HG02970 (cell line): ENCODE measurements around the gene SLC66A3.
A peak's percentile ranks its signal among the peaks of the same experiment; 100 is the strongest.

Experiments used
- ATAC-seq: cut with Tn5 transposase; IDR thresholded peaks from one replicate; pipeline ENCODE4 v1.9.1; 2021; ENCODE audit warnings: mild to moderate bottlenecking, moderate library complexity, moderate number of reproducible peaks; ENCODE audit not compliant: unreplicated experiment, low FRiP score

The SLC66A3 gene

DNA sequence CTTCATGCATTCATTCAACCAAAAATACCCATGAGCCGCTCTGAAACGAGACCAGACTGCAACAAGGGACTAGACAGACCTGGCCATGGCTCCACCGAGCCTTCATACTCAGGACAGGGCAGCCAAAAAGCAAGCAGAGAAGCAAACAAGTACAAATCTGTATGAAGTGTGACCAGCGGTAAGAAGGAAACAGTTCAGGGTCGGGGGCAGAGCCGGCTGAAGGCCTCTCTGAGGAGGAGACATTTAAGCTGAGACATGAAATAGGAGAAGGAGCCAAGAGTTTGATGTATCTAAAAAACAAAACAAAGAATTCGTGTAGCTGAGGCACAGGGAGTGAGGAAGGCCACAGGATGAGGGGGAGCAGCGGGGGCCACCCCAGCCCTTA, 21.3 kb upstream of the SLC66A3 start:
- no peak for ATAC-seq

DNA sequence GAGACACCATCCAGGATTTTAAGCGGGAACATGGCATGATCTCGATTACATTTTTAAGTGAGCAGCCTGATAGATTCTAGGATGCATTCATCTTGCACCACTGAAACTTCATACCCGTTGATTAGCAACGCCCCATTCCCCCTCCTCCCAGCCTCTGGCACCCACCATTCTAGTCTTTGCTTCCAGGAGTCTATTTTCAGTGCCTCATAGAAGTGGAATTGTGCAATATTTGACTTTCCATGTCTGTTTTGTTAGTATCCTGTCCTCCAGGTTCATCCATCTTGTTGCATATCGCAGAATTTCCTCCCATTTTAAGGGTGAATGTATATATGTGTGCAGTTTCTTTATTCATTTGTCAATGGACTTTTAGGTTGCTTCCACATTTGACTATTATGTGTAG, 20.9 kb upstream of the SLC66A3 start:
- no peak for ATAC-seq

DNA sequence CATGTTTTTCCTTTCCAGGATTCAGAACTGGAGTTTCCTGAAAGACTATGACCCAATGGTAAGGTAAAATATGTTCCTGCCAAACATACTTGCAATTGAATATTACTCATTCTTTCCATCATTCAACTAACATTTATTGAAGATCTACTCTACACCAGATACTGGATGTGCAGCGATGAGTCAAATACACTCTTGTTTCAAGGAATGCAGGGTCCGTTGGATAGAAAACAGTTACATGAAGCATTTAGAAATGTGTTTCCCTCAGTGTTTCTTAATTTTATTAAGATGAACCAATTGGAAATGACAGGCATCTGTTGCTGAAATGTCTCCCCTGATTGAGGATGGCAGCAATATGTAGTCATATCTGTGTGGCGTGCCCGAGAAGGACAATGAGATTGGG, 14.8 kb upstream of the SLC66A3 start:
- no peak for ATAC-seq

DNA sequence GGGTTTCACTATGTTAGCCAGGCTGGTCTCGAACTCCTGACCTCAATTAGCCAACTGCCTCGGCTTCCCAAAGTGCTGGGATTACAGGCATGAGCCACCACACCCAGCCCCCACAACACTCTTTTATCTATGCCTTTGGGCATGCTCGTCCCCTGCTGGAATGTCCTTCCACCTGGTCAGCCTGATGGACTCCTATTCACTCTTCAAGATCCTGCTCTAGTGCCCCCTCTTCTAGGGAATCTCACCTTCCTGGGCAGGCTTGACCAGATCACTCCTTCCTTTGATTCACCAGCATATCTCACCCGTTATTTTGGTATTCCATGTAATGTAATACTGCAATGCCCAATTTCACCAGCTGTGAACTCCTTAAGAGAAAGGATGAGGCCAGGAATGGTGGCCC, 13.9 kb upstream of the SLC66A3 start:
- ATAC-seq = no peak

DNA sequence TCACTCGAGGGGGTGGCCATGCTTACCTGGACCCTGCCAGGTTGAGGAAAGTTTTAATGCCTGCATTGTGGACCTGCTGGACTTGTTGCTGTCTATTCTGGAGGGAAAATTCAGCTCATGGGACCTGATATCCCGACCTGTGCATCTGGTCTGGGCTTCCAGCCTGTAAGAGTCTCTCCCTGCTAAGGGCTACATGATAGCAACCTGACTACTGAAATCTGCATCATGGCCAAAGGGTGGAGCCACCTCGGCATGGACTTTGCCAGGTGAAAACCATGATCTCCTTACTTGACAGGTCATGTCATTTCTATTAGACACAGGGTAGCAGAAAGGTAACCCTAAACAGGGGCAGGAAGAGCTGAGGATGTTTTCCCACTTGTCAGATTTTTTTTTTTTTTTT, 12.9 kb upstream of the SLC66A3 start:
- no peak for ATAC-seq

DNA sequence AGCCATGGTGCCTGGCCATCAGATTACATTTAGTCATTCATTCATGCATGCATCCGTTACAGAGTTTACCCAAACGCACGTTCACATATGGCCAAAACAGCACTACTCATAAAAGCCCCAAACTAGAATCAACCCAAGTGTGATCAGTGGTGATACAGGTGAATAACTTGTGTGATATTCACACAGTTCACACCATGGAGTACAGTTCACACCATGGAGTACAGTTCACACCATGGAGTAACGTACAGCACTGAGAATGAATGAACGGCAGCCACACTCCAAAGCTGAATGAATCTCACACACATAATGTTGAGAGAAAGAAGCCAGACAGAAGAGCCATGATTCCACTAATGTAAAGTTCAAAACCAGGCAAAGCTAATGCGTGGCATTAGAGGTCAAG, 12.3 kb upstream of the SLC66A3 start:
- ATAC-seq = no peak

DNA sequence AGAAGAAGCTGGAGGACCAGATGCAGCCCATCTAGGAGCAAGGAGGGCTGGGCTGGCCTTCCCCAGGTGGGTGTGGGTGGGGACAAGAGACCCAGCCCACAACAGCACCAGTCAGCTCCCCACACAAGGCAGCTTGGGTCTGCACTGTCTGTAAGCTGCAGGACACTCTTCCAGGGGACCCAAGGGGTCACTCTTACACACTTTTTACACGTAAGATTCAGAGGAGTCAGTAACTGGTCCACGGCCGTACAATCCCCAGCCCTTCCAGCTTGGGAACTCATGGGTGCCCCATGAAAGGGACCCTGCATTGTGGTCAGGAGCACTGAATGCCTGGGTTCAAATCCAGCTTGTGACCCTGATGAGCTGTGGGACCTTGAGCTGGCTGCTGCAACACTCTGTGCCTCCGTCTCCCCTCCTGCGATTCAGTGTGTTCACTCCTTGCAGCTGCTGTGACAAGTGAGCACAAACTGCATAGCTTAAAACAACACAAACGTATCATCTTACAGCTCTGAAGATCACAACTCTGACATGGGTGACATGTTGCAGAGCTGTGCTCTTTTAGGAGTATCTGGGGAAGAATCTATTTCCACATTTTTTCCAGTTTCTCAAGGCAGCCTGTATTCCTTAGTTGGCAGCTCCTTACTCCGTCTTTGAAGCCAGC, 11.1 kb upstream of the SLC66A3 start:
- no peak for ATAC-seq

DNA sequence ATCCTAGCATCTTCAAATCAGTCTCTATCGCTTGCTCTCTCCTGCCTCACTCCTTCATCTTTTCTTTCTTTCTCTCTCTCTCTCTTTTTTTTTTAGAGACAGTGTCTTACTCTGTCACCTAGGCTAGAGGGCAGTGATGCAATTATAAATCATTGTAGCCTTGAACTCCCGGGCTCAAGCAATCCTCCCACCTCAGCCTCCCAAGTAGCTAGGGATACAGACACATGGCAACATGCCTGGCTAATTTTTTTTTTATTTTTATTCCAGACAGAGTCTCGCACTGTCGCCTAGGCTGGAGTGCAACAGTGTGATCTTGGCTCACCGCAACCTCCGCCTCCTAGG, 10.6 kb upstream of the SLC66A3 start:
- no peak for ATAC-seq

DNA sequence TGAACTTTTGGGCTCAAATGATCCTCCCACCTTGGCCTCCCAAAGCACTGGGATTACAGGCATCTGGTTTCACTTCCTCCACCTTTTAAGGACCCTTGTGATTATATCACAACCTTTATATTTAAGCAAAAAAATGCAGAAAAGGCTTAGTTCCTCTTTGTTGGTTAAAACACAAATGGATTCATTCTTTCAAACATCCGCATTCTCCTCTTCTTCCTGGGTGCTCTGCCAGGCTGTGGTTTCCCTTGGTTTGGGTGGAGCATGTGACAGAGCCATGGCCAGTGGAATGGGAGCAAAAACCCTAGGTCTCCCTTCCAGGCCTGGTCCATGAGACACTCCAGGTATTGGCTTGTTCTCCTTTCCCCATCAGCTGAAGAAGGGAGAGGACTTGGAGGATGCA, 9.9 kb upstream of the SLC66A3 start:
- no peak for ATAC-seq

DNA sequence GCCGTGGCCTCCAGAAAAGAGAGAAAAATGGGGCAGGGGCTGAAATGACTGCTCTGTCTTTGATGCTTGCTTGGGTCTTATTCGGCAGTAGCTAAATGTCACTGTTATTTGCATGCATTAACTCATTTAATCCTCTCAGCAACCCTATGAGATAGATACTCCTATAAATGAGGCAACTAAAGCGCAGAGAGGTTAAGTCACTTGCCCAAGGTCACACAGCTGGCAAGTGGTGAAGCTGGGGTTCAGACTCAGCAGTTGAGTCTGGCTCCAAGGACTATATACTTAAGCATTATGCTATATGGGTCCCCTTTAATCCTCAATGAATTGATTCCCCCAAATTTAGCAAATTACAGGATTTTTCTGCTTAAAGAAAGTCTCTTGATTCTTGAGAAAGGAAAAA, 9.2 kb upstream of the SLC66A3 start:
- no peak for ATAC-seq

DNA sequence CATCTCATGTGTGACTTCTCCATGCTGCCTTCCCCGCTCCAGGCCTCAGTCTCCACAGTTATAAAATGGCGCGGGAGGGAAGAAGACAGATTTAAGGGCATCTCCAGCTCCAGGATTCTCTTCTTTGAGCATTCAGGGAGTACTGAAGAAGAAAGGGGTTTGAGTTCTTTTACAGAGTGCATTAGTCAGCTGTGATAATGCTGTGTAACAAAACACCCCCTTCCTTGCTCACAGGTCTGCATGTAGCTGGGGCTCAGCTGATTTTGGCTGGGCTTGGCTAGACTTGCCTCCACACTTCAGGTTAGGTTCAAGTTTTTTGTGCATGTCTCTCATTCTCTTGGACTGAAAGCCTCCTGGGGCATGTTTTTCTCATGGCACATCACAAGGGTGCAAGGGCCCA, 8.0 kb upstream of the SLC66A3 start:
- ATAC-seq = no peak

DNA sequence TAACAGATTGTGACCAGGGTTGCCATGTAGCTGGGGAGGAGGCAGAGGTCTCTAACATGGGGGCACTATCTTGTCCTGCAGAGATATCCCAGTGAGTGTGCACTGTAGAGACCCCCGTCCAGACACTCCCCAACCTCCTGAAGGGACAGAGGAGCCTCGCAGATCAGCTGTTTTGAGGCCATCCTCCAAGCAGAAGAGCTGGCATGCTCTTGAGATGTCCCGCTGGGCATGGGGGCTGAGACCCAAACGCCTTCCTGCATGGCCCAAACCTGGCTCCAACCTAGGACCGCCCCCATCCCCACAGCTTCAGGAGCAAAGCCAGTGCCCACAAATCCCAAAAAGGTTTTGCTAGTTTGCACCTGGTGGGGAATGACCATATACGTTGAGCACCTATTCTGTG, 2.7 kb upstream of the SLC66A3 start:
- ATAC-seq = no peak

DNA sequence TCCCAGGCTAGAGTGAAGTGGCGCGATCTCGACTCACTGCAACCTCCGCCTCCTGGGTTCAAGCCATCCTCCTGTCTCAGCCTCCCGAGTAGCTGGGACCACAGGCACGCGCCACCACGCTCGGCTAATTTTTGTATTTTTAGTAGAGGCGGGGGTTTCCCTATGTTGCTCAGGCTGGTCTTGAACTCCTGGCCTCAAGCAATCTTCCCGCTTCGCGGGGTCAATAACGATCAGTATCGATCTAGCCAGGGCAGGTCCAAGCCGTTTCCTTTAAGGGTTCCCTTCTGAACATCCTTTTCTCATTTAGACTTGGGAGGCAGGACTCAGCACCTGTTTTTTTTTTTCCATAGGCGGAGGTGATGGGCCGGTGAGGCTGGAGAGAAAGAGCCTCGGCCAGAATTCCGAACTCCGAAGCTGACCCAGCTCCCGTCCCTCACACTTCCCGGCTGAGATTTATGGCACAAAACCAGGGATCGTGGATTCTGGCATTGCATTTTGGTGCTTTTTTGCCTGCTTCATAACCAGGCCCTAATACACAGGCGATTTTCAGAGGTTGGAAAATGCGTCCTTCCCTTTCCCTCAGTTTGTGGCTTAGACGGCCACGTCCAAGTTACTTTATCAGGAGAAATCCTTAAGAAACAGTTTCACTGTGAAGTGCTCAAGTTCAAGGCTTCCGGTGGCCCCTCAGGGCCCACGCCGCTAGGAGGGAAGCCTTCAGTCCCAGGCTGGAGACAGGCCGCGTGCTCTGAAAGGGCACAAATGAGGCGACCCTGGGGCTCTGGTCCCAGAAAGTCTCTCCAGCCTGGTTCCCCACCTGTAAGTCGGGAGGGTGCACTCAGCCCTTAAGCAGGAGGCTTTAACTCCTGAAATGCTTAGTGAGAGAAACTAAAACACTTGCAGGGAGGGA, 998 bp upstream of the SLC66A3 start:
- peak; percentile 14 for ATAC-seq

DNA sequence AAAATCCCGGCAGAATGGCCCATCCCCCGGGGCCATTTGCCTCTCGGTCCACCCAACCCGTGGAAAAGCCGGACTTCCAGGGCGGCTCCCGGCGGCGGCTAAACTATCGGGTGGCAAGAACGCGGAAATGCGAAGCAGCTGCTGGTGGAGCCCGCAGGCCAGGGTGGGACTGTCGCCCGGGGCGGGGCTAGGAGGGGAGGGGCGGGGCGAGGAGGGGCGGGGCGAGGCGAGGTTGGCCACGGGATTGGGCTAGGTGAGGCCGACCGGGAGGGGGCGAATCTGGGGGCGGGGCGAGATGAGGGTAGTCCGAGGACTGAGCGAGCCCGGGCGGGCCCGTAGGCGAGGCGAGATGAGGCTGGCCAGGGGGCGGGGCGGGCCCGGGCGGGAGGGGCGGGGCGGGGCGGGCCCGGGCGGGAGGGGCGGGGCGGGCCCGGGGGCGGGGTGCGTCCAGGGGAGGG, 315 bp upstream of the SLC66A3 start:
- peak; percentile 63 for ATAC-seq

DNA sequence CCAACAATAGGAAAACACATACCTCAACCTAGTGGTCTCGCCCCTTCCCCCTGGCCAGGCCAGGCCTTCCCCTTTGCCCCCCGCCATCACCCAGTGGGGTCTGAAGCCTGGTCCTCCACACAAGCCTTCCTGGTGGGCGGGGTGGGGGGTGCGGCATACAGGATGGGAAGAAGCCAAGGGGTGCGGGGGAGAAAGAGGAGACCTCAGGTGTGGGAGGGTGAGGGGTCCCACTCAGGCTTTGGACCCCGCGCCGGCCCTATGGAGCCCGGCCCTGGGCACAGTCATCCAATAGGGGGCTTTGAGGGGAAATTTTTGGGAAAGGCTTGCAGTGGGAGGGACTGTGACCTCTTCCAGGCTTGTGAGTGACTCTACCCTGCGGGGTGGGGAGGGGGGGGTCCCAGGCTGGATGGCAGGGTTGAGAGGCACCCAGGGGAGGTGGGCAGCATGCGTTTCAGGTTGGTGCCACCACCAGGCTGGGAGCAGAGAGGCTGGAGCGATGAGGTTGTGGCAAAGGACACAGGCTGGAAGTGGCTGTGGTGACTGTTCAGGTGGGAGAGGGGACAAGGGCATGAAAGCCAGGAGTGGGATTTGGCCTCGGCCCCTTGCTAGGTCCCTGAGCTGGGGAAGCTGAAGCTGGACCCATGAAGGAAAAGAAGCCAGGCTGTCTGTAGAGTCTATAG, 1.3 kb downstream of the SLC66A3 start:
- no peak for ATAC-seq

DNA sequence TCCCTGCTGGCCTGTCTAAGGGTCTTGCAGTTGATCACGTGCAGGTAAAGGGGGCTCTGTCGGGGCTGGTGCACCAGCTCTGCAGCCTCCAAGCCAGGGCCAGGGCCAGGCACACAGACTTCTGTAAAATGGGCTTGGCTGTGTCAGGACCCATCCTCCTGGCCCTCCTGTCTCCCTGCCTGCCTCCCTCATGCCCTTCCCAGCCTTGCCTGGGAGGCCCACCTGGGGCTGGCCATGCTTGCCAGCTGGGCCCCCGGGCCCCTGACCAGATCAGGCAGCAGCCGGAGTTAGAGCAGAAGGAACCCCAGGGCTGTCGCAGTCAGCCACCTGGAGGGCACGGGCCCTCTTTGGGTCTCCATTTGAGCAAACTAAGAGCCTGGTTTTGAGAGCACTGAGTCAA, 2.0 kb downstream of the SLC66A3 start:
- no peak for ATAC-seq

DNA sequence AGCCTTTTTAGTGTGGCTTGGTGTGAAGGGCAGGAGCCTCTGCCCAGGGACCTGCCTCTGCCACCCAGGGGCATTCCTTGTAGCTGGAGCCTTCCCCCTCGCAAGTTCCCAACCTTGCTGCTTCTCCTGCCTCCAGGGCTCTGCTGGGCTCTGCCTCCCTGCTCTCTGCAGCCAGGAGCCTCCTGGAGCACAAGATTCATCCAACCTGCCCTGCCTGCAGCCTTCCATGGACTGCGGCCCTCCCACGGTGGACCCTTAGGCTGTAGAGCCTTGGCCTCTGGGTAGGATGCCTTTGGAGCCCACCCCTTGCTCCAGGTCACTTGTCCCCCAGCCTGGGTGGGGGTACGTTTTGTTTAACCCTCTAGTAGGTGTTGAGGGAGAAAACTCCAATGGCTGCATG, 2.5 kb downstream of the SLC66A3 start:
- ATAC-seq = no peak

DNA sequence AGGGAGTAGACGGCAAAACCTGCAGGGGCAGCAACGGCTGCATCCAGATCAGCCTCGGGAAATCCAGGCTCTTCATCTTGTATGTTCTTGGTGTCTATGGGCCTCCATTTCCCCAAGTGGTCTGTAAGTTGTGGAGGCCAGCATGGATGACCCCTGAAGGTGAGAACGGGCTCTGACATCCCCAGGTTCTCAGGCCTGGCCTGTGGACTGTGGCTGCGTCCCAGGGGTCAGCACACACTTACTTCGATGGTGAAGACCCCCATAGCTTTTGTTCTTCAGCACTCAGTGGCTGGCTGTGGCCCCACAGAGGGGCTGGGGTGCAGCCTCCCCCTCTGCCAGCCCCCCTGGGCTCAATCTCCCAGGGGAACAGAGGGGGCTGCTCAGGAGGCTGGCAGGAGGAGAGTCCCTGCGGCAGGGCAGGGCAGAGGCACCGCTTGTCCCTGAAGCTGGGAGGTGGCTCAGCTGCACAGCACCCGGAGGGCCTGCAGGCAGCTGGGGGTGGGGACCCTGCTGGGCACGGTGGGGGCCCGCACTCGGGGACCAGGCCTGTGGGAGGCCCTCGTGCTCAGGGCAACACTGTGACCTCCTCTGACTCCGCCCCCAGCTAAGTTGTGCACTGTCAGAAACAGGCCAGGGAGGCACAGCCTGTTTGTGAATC, 3.8 kb downstream of the SLC66A3 start:
- no peak for ATAC-seq

DNA sequence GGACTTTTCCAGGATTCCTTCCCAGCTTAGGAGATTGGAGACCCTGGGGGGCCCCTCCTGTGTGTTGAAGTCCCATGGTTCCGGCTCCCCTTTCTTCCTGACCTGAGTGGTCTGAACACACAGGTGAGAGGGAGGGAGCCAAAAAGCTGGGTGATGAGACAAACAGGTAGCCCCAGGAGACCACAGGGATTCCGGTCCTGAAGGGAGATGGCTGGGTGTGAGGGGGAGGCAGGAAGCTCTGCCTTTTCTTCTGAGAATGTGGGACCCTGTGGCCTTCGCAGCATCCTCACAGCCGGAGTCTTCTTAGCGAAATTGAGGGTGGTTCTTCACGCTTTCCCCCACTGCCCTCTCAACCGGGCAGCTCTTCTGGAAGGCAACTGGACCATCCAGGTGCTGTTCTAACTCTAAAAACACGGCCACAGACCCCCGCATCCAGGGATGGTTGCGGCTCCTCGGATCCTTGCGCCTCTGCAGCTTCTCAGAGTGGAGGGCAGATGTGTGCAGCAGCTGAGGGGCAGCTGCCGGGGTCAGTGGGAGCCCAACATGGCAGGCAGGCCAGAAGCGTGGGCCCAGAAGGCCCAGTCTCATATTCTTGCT, 4.4 kb downstream of the SLC66A3 start:
- no peak for ATAC-seq

DNA sequence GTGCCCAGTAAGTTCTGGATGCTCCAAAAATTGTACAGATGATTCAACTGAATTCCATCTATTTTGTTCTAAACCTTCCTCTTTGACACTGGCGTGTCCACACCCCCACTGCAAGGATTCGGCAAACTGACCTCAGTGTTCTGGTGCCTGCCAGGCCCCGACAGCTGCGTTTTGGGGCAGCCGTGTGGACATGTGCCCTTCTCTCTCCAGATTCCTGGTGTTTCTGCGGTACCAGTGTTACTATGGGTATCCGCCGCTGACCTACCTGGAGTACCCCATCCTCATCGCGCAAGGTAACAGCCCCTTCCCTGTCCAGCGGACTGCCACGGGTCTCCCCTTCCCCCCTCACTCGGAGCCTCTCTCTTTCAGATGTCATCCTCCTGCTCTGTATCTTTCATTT, 5.0 kb downstream of the SLC66A3 start:
- ATAC-seq = no peak
